K562 (cell line): ENCODE measurements around the gene CSTF2T. TPM values are rescaled to one million over a fixed set of nuclear protein-coding genes. Genes with fewer than 3 reads are reported as not detected.

Experiments
- ATAC-seq: fragments of 200-7000 bp; cut with Tn5 transposase; 3 replicates; pipeline ENCODE4 v1.9.1; 2020; ENCODE audit warnings: moderate library complexity
- BruUV-seq: library from RNA; stranded (reverse); fragments of 400-500 nt; replicated peaks from 2 replicates; lab custom pipeline; 2021; lab: Mats Ljungman, UMichigan
- CTCF ChIA-PET: fragments of 300-600 bp; formaldehyde crosslinking; extraction: SDS; loops from one replicate; lab custom pipeline; 2021; ENCODE audit warnings: low intra/inter-chr PET ratio; lab: Yijun Ruan, JAX
- POLR2A ChIA-PET: fragments of 300-600, 350-650 bp; sonication (Branson Sonifier 250); formaldehyde crosslinking; extraction: SDS; loops from one replicate; lab custom pipeline; 2021; ENCODE audit warnings: antibody characterized with exemption, inconsistent platforms; lab: Yijun Ruan, JAX
- DNase-seq, 4 experiments: peaks; one replicate each; pipeline versions ENCODE4 v3.0.0 to v3.0.0-alpha.2; 2011 to 2018; ENCODE audit warnings: low spot score in 3 of 4, mixed read lengths in 3 of 4; ENCODE audit errors: extremely low read depth in 1 of 4
- FAIRE-seq: peaks from 2 replicates; lab custom pipeline; 2011; peaks lifted over from hg19 to GRCh38; lab: Jason Lieb, UNC
- H2AFZ ChIP-seq: 2 replicates; pipeline ENCODE4 v1.6.0; 2011; ENCODE audit warnings: low read depth, low read length, control low read depth, inconsistent platforms
- H3K27ac ChIP-seq: fragments of 200-600 bp; 3 replicates; pipeline ENCODE4 v1.8.0; 2011; ENCODE audit warnings: low read depth, mild to moderate bottlenecking, control low read depth, inconsistent platforms, low read length, moderate library complexity, mixed read lengths; ENCODE audit errors: extremely low read depth
- H3K27me3 ChIP-seq, 2 experiments: fragments of 300-600 bp in 1 of 2; 2 replicates in 1 of 2; 3 replicates in 1 of 2; pipeline versions ENCODE4 v1.6.0 to v1.8.0; 2011; ENCODE audit warnings: inconsistent platforms in 2 of 2, low read length in 2 of 2, mild to moderate bottlenecking in 1 of 2, mixed read lengths in 1 of 2, moderate library complexity in 1 of 2; ENCODE audit not compliant: control insufficient read depth in 2 of 2, insufficient read depth in 2 of 2
- H3K36me3 ChIP-seq: fragments of 300-600 bp; 3 replicates; pipeline ENCODE4 v1.8.0; 2011; ENCODE audit warnings: mild to moderate bottlenecking, low read length, inconsistent platforms; ENCODE audit not compliant: control insufficient read depth, insufficient read depth
- H3K4me1 ChIP-seq, 2 experiments: fragments of 200-600 bp in 1 of 2; replicated peaks in 1 of 2; 2 replicates in 1 of 2; 3 replicates in 1 of 2; pipeline versions ENCODE4 v1.5.1 to v1.8.0; 2011; ENCODE audit warnings: inconsistent platforms in 2 of 2, low read length in 2 of 2, mild to moderate bottlenecking in 1 of 2, mixed read lengths in 1 of 2, moderate library complexity in 1 of 2; ENCODE audit not compliant: control insufficient read depth in 2 of 2, insufficient read depth in 2 of 2
- H3K4me2 ChIP-seq: 2 replicates; pipeline ENCODE4 v1.6.1; 2011; ENCODE audit warnings: low read length, control low read depth, inconsistent platforms, mixed read lengths; ENCODE audit not compliant: insufficient read depth
- H3K4me3 ChIP-seq: fragments of 200-600 bp; sonication (generic), shearing (Covaris generic); 2 replicates; pipeline ENCODE4 v1.5.1; 2016; ENCODE audit warnings: control low read depth, inconsistent platforms
- H3K79me2 ChIP-seq: fragments of 200-600 bp; 3 replicates; pipeline ENCODE4 v1.8.0; 2011; ENCODE audit warnings: low read length, inconsistent platforms; ENCODE audit not compliant: control insufficient read depth, insufficient read depth
- H3K9ac ChIP-seq, 2 experiments: 2 replicates each; pipeline versions ENCODE4 v1.6.0 to v1.6.1; 2011; ENCODE audit warnings: low read depth in 2 of 2, low read length in 2 of 2, control low read depth in 1 of 2, inconsistent platforms in 1 of 2, mild to moderate bottlenecking in 1 of 2, mixed read lengths in 1 of 2; ENCODE audit not compliant: insufficient read depth in 1 of 2
- H3K9me1 ChIP-seq: one replicate; pipeline ENCODE4 v1.6.0; 2011; ENCODE audit warnings: inconsistent platforms, mild to moderate bottlenecking, low read length, moderate library complexity; ENCODE audit not compliant: control insufficient read depth, insufficient read depth
- H3K9me3 ChIP-seq: replicated peaks from 2 replicates; pipeline ENCODE4 v1.5.1; 2011; ENCODE audit warnings: low read depth, low read length, inconsistent platforms; ENCODE audit not compliant: control insufficient read depth, insufficient read depth
- H4K20me1 ChIP-seq: replicated peaks from 2 replicates; pipeline ENCODE4 v1.6.1; 2011; ENCODE audit warnings: low read length, inconsistent platforms, mixed read lengths; ENCODE audit not compliant: control insufficient read depth, insufficient read depth
- FOXJ2 ChIP-seq: fragments of 200-800 bp; sonication (Bioruptor generic); IDR thresholded peaks from 2 replicates; pipeline ENCODE4 v1.6.1; 2016; ENCODE audit warnings: missing genetic modification characterization, missing compliant biosample characterization
- L3MBTL2 ChIP-seq: fragments of 450-650 bp; IDR thresholded peaks from 2 replicates; pipeline ENCODE4 v1.6.1; 2016; ENCODE audit warnings: mild to moderate bottlenecking, moderate library complexity
- LEF1 ChIP-seq: fragments of 450-650 bp; IDR thresholded peaks from 2 replicates; pipeline ENCODE4 v1.6.1; 2016; ENCODE audit warnings: mild to moderate bottlenecking
- MCM5 ChIP-seq: fragments of 450-650 bp; IDR thresholded peaks from 2 replicates; pipeline ENCODE4 v1.6.1; 2016; ENCODE audit warnings: low read depth
- SETDB1 ChIP-seq: IDR thresholded peaks from one replicate; pipeline ENCODE4 v1.6.1; 2012; ENCODE audit warnings: low read length, control low read depth, inconsistent platforms
- ZNF3 ChIP-seq: fragments of 250-450 bp; sonication (Bioruptor Pico); IDR thresholded peaks from 2 replicates; pipeline ENCODE4 v1.5.0; 2021; ENCODE audit warnings: mild to moderate bottlenecking, moderate library complexity
- ZNF41 ChIP-seq: fragments of 250-450 bp; sonication (Bioruptor Pico); conservative IDR thresholded peaks from 2 replicates; pipeline ENCODE4 v1.4.0; 2020; ENCODE audit warnings: mild to moderate bottlenecking
- WGBS: fragments of 100-300 bp; shearing (Covaris generic); methylation state at CpG from one replicate; pipeline ENCODE4 v1.1.6; 2016; ENCODE audit warnings: low coverage, mixed read lengths; ENCODE audit not compliant: insufficient coverage; ENCODE audit errors: missing lambda C conversion rate; 5-methylcytosine and 5-hydroxymethylcytosine counted together
- in situ Hi-C: fragments of 300-500 bp; cut with MboI; formaldehyde crosslinking; loops from 4 replicates; pipeline ENCODE4 v1.15.0; 2018; ENCODE audit warnings: inconsistent platforms, mixed read lengths
- intact Hi-C: fragments of 100-400 bp; cut with micrococcal nuclease; formaldehyde crosslinking; loops from 2 replicates; pipeline ENCODE4 v1.14.2; 2022
- polyA plus RNA-seq, 8 experiments: library from polyadenylated mRNA; depleted of rRNA in 4 of 8; stranded (reverse) in 5 of 8; unstranded in 3 of 8; fragments of >200 nt; fragmentation: Nextera tagmentation in 2 of 8; fragmentation: Illumina TruSeq in 1 of 8; extraction: Ambion mirVana in 2 of 8; extraction: Trizol in 1 of 8; gene quantifications; 2 replicates each; pipeline versions ENCODE4 v1.2.1 to v1.2.3, GENCODE V29; 2011 to 2014; ENCODE audit warnings: inconsistent platforms in 1 of 8, missing spikeins in 1 of 8
- total RNA-seq, 7 experiments: library from RNA; depleted of rRNA in 6 of 7; stranded (reverse); fragments of >200 nt in 6 of 7; fragmentation: Illumina TruSeq in 2 of 7; extraction: Trizol in 2 of 7; gene quantifications; 2 replicates each; pipeline versions ENCODE4 v1.2.1 to v1.2.3, GENCODE V29; 2011 to 2021; ENCODE audit warnings: low replicate concordance in 1 of 7
- TF ChIP-seq, protein P1 (sequence below): fragments of 450-650 bp; formaldehyde crosslinking; IDR thresholded peaks from 2 replicates; pipeline ENCODE4 v1.4.0; 2020; ENCODE audit warnings: mild to moderate bottlenecking
- TF ChIP-seq, protein P2 (sequence below): sonication (generic); formaldehyde crosslinking; IDR thresholded peaks from 2 replicates; pipeline ENCODE4 v1.8.1; 2023; ENCODE audit warnings: missing genetic modification reagents, mild to moderate bottlenecking, borderline replicate concordance

CSTF2T gene
- total and polyA plus RNA-seq, 9 of the 15 experiments (the other 6 are each of a cell fraction or from before 2014, with no cell fraction given): 10.3 to 32.4 (median 24.2) TPM

DNA sequence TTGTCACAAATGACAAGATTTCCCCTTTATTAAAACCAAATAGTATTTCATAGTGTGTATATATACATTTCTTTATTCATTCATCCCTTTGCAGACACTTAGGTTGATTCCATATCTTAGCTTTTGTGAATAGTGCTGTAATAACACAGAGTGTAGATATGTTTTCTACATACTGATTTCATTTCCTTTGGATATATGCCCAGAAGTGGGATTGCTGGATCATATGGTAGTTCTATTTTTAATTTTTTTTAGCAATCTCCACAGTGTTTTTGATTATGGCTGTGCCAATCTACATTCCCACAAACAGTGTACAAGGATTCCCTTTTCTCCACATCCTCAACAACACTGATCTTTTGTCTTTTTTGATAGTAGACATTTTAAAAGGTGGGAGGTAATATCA, 46.4 kb downstream of the CSTF2T start:
- intact Hi-C loops: no loop called here
- H3K4me2 ChIP-seq: no peak overlapping the region
- no peaks in the 10 kb centered on the region for H3K36me3 ChIP-seq
- no peak overlapping the region for H3K27ac ChIP-seq
- H3K4me3 ChIP-seq: no peak overlapping the region
- FAIRE-seq (no peak), ATAC-seq (no peak), DNase-seq (no peak)
- POLR2A ChIA-PET: no interaction called here
- no peak overlapping the region for H2AFZ ChIP-seq
- no peaks in the 10 kb centered on the region for H3K9me3 ChIP-seq
- CTCF ChIA-PET: no interaction called here
- BruUV-seq: no TSS peak
- no peak for TF ChIP-seq MCM5
- no peak for TF ChIP-seq ZNF3 (CRISPR knock-in tag)
- no peak for TF ChIP-seq ZNF41 (CRISPR knock-in tag)
- H3K79me2 ChIP-seq: no peaks in the 10 kb centered on the region
- H4K20me1 ChIP-seq: no peaks in the 10 kb centered on the region
- no peaks in the 10 kb centered on the region for H3K4me1 ChIP-seq
- no peak overlapping the region for H3K9ac ChIP-seq
- in situ Hi-C loops: no loop called here
- H3K9me1 ChIP-seq: no peaks in the 10 kb centered on the region
- H3K27me3 ChIP-seq: no peaks in the 10 kb centered on the region

DNA sequence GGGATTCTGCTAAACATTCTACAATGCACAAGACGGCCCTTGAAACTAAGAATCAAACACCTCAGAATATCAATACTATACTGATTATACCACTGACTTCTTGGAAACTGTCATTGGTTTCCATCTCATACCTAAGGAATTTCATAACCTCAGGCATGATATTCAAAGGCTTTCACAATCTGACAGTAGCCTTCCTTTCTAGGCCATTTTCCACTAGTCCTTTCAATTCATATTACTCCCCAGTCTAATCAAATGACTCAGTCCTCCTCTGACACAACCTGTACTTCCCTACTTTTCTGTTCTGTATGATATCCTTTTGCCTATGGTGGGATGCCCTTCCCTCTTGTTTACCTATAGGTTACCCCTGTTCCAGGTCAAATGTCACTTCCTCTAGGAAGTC, 48.3 kb downstream of the CSTF2T start:
- no peaks in the 10 kb centered on the region for H4K20me1 ChIP-seq
- BruUV-seq: no TSS peak
- WGBS: 0% methylated on average over 1 of the region's 1 CpG
- H3K79me2 ChIP-seq: no peaks in the 10 kb centered on the region
- H3K4me1 ChIP-seq: no peaks in the 10 kb centered on the region
- ChIA-PET POLR2A (no interaction called here), CTCF (no interaction called here)
- in situ Hi-C loops: no loop called here
- H3K4me2 ChIP-seq: no peak overlapping the region
- intact Hi-C loops: no loop called here
- no peaks in the 10 kb centered on the region for H3K27me3 ChIP-seq
- ATAC-seq: no peak
- H3K36me3 ChIP-seq: no peaks in the 10 kb centered on the region
- H3K9ac ChIP-seq: no peak overlapping the region
- H3K4me3 ChIP-seq: no peak overlapping the region
- no peak for DNase-seq
- no peak overlapping the region for H3K27ac ChIP-seq
- no peak for FAIRE-seq
- H3K9me1 ChIP-seq: no peaks in the 10 kb centered on the region
- H3K9me3 ChIP-seq: no peaks in the 10 kb centered on the region
- no peak overlapping the region for H2AFZ ChIP-seq
- TF ChIP-seq, protein P1, sequence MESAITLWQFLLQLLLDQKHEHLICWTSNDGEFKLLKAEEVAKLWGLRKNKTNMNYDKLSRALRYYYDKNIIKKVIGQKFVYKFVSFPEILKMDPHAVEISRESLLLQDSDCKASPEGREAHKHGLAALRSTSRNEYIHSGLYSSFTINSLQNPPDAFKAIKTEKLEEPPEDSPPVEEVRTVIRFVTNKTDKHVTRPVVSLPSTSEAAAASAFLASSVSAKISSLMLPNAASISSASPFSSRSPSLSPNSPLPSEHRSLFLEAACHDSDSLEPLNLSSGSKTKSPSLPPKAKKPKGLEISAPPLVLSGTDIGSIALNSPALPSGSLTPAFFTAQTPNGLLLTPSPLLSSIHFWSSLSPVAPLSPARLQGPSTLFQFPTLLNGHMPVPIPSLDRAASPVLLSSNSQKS (CRISPR knock-in tag): no peak
- TF ChIP-seq, protein P2, sequence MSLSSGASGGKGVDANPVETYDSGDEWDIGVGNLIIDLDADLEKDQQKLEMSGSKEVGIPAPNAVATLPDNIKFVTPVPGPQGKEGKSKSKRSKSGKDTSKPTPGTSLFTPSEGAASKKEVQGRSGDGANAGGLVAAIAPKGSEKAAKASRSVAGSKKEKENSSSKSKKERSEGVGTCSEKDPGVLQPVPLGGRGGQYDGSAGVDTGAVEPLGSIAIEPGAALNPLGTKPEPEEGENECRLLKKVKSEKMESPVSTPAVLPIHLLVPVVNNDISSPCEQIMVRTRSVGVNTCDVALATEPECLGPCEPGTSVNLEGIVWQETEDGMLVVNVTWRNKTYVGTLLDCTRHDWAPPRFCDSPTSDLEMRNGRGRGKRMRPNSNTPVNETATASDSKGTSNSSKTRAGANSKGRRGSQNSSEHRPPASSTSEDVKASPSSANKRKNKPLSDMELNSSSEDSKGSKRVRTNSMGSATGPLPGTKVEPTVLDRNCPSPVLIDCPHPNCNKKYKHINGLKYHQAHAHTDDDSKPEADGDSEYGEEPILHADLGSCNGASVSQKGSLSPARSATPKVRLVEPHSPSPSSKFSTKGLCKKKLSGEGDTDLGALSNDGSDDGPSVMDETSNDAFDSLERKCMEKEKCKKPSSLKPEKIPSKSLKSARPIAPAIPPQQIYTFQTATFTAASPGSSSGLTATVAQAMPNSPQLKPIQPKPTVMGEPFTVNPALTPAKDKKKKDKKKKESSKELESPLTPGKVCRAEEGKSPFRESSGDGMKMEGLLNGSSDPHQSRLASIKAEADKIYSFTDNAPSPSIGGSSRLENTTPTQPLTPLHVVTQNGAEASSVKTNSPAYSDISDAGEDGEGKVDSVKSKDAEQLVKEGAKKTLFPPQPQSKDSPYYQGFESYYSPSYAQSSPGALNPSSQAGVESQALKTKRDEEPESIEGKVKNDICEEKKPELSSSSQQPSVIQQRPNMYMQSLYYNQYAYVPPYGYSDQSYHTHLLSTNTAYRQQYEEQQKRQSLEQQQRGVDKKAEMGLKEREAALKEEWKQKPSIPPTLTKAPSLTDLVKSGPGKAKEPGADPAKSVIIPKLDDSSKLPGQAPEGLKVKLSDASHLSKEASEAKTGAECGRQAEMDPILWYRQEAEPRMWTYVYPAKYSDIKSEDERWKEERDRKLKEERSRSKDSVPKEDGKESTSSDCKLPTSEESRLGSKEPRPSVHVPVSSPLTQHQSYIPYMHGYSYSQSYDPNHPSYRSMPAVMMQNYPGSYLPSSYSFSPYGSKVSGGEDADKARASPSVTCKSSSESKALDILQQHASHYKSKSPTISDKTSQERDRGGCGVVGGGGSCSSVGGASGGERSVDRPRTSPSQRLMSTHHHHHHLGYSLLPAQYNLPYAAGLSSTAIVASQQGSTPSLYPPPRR (CRISPR knock-in tag): no peak
- TF ChIP-seq LEF1 (no peak), SETDB1 (no peak), L3MBTL2 (no peak), FOXJ2 (tag) (no peak)
